OCI-LY7 (cell line): ENCODE results near the gene ZNF565. TPM values are rescaled to one million over a fixed set of nuclear protein-coding genes. Genes with fewer than 3 reads are reported as not detected.

Experiments used
- BruUV-seq: library from RNA; stranded (reverse); fragments of 400-500 nt; replicated peaks from 2 replicates; lab custom pipeline; 2021; lab: Mats Ljungman, UMichigan
- CTCF ChIA-PET: fragments of 300-600 bp; sonication (Branson Sonifier 250); formaldehyde crosslinking; loops from one replicate; lab custom pipeline; 2022; ENCODE audit warnings: antibody characterized with exemption; ENCODE audit not compliant: unreplicated experiment; lab: Charles Lee
- POLR2A ChIA-PET: fragments of 300-600 bp; sonication (Branson Sonifier 250); formaldehyde crosslinking; loops from one replicate; lab custom pipeline; 2022; ENCODE audit warnings: antibody characterized with exemption; lab: Charles Lee
- DNase-seq: peaks from one replicate; pipeline ENCODE4 v3.0.0-alpha.2; 2015; ENCODE audit warnings: low spot score
- H2AFZ ChIP-seq: fragments of 200-600 bp; sonication (generic), shearing (Covaris generic); 2 replicates; pipeline ENCODE4 v1.6.1; 2014; ENCODE audit warnings: mild to moderate bottlenecking, antibody characterized with exemption, low read length, moderate library complexity
- H3K27ac ChIP-seq: fragments of 200-600 bp; sonication (generic); 2 replicates; pipeline ENCODE4 v1.5.1; 2014; ENCODE audit warnings: mixed run types, low read depth, mild to moderate bottlenecking, moderate library complexity, low read length, inconsistent platforms; ENCODE audit not compliant: poor library complexity, severe bottlenecking
- H3K36me3 ChIP-seq: fragments of 200-600 bp; sonication (generic); 2 replicates; pipeline ENCODE4 v1.6.1; 2014; ENCODE audit warnings: mild to moderate bottlenecking, antibody characterized with exemption, low read length, moderate library complexity, mixed read lengths; ENCODE audit not compliant: insufficient read depth
- H3K4me1 ChIP-seq: fragments of 200-600 bp; sonication (generic); 2 replicates; pipeline ENCODE4 v1.5.1; 2014; ENCODE audit warnings: mild to moderate bottlenecking, low read length; ENCODE audit not compliant: insufficient read depth, poor library complexity, severe bottlenecking
- H3K4me2 ChIP-seq: fragments of 200-600 bp; sonication (generic); 2 replicates; pipeline ENCODE4 v1.6.1; 2014; ENCODE audit warnings: mild to moderate bottlenecking, low read length
- H3K4me3 ChIP-seq: fragments of 200-600 bp; sonication (generic); 2 replicates; pipeline ENCODE4 v1.5.1; 2014; ENCODE audit warnings: mild to moderate bottlenecking, low read depth, low read length; ENCODE audit not compliant: poor library complexity, severe bottlenecking
- H3K79me2 ChIP-seq: fragments of 200-600 bp; sonication (generic); 2 replicates; pipeline ENCODE4 v1.6.1; 2016; ENCODE audit warnings: low read depth, mild to moderate bottlenecking, low read length, moderate library complexity, mixed read lengths; ENCODE audit not compliant: insufficient read depth
- H3K9me2 ChIP-seq: fragments of 200-600 bp; sonication (generic); 2 replicates; pipeline ENCODE4 v1.6.1; 2016; ENCODE audit warnings: mild to moderate bottlenecking, low read length, mixed read lengths; ENCODE audit not compliant: insufficient read depth
- H3K9me3 ChIP-seq: fragments of 200-600 bp; sonication (generic); 2 replicates; pipeline ENCODE4 v1.6.1; 2014; ENCODE audit warnings: mild to moderate bottlenecking, mixed run types, low read length, mixed read lengths
- H4K20me1 ChIP-seq: fragments of 200-600 bp; sonication (generic); 2 replicates; pipeline ENCODE4 v1.6.1; 2014; ENCODE audit warnings: mild to moderate bottlenecking, antibody characterized with exemption, low read length, moderate library complexity, mixed read lengths; ENCODE audit not compliant: insufficient read depth
- CTCF ChIP-seq: fragments of 200-600 bp; sonication (generic); conservative IDR thresholded peaks from 2 replicates; pipeline ENCODE4 v1.5.1; 2014; ENCODE audit warnings: mild to moderate bottlenecking, antibody characterized with exemption, low read length, moderate library complexity, mixed read lengths
- EZH2phosphoT487 ChIP-seq: fragments of 200-600 bp; sonication (generic); IDR thresholded peaks from 2 replicates; pipeline ENCODE4 v1.6.1; 2018; ENCODE audit warnings: low read depth, borderline replicate concordance, mild to moderate bottlenecking, mixed run types, antibody characterized with exemption, low read length, moderate library complexity, mixed read lengths
- intact Hi-C: fragments of 100-400 bp; cut with micrococcal nuclease; formaldehyde crosslinking; loops from one replicate; pipeline ENCODE4 v1.10.0; 2022; ENCODE audit not compliant: unreplicated experiment
- total RNA-seq, 2 experiments: library from RNA; depleted of rRNA in 1 of 2; stranded (reverse); fragments of >200 nt in 1 of 2; shearing (Covaris generic) in 1 of 2; gene quantifications; 2 replicates each; pipeline ENCODE4 v1.2.3, GENCODE V29; 2014 to 2022

The ZNF565 gene
- total RNA-seq, 2 experiments from 2014 or later = 2.1 to 3.2 TPM

GRCh38 chr19:36160821-36161596, 53.5 kb downstream of the ZNF565 start:
- H4K20me1 ChIP-seq = no peaks in the 10 kb centered on the region
- BruUV-seq = no TSS peak
- no peaks in the 10 kb centered on the region for H3K36me3 ChIP-seq
- H3K4me2 ChIP-seq = no peak overlapping the region
- TF ChIP-seq CTCF (no peak), EZH2phosphoT487 (no peak)
- no peak for DNase-seq
- H3K4me3 ChIP-seq = no peak overlapping the region
- ChIA-PET CTCF (no interaction called here), POLR2A (interaction anchor here (0.6 kb wide), 1 partner anchor 168 kb away, joined by 3 read pairs; no protein-coding TSS in a partner anchor)
- H3K4me1 ChIP-seq = no peaks in the 10 kb centered on the region
- no peaks in the 10 kb centered on the region for H3K9me3 ChIP-seq
- no peaks in the 10 kb centered on the region for H3K9me2 ChIP-seq
- H3K27ac ChIP-seq = no peak overlapping the region
- no peaks in the 10 kb centered on the region for H3K79me2 ChIP-seq
- H2AFZ ChIP-seq = no peak overlapping the region
- intact Hi-C loops = no loop called here

DNA sequence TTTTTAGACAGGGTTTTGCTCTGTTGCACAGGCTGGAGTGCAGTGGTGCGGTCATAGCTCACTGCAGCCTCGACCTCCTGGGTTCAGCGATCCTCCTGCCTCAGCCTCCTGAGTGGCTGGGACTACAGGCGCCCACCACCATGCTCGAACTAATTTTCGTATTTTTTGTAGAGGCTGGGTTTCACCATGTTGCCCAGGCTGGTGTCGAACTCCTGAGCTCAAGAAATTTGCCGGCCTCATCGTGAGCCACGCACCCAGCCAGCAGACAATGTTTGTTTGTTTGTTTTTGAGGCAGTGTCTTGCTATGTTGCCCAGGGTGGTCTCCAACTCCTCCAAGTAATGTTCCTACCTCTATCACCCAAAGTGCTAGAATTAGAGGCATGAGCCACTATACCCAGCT, 61.3 kb downstream of the ZNF565 start:
- no peak overlapping the region for H3K4me3 ChIP-seq
- no peak overlapping the region for H3K4me2 ChIP-seq
- no peak overlapping the region for H2AFZ ChIP-seq
- no peaks in the 10 kb centered on the region for H3K9me2 ChIP-seq
- no TSS peak for BruUV-seq
- no peak overlapping the region for H3K27ac ChIP-seq
- no peak for TF ChIP-seq CTCF
- no peak for TF ChIP-seq EZH2phosphoT487
- no peaks in the 10 kb centered on the region for H4K20me1 ChIP-seq
- POLR2A ChIA-PET = no interaction called here
- H3K36me3 ChIP-seq = peaks cover 27% of the 10 kb centered on the region; the same call in 1 of the 2 replicates
- no peaks in the 10 kb centered on the region for H3K9me3 ChIP-seq
- no peaks in the 10 kb centered on the region for H3K4me1 ChIP-seq
- CTCF ChIA-PET = no interaction called here
- intact Hi-C loops = no loop called here
- no peak for DNase-seq
- no peaks in the 10 kb centered on the region for H3K79me2 ChIP-seq
